ENCODE measurements around the gene ZNF485.
"Not testable (repeated sequence)": the region's sequence is repeated elsewhere in the genome, so short reads cannot be mapped to it uniquely, and the experiment has no call there.

ZNF485 gene

GRCh38 chr10:43628956-43629355 lies 22.7 kb downstream of the ZNF485 start:
- Histone ChIP-seq H3K27me3 (ENCODE audit: insufficient read depth, poor library complexity, severe bottlenecking) (no peaks in the 10 kb centered on the region), H3K36me3 (ENCODE audit: low read depth) (no peaks in the 10 kb centered on the region), H3K9me3 (ENCODE audit: severe bottlenecking) (no peaks in the 10 kb centered on the region), H3K4me3 (ENCODE audit: severe bottlenecking) (no peak overlapping the region), H3K4me1 (ENCODE audit: insufficient read depth, poor library complexity, severe bottlenecking) (no peaks in the 10 kb centered on the region), H3K27ac (ENCODE audit: poor library complexity, severe bottlenecking) (no peak overlapping the region)
- ATAC-seq (ENCODE audit: low read depth) = no peak
- no peak for TF ChIP-seq CTCF (IDR thresholded peaks at IDR 0.05; ENCODE audit: poor library complexity, severe bottlenecking)
- no peak for DNase-seq (ENCODE audit: low spot score)

- H3K27ac ChIP-seq (ENCODE audit: poor library complexity, severe bottlenecking); H3K4me3 ChIP-seq (ENCODE audit: severe bottlenecking); H3K4me1 ChIP-seq (ENCODE audit: insufficient read depth, poor library complexity, severe bottlenecking); ATAC-seq (ENCODE audit: low read depth); H3K27me3 ChIP-seq (ENCODE audit: insufficient read depth, poor library complexity, severe bottlenecking); H3K36me3 ChIP-seq (ENCODE audit: low read depth); H3K9me3 ChIP-seq (ENCODE audit: severe bottlenecking); DNase-seq (ENCODE audit: low spot score): not testable (repeated sequence)
These were observed 29.6 kb downstream of the ZNF485 start for GRCh38 chr10:43635816-43636215.

GRCh38 chr10:43640603-43641002 lies 34.4 kb downstream of the ZNF485 start:
- ATAC-seq (ENCODE audit: low read depth) (no peak), DNase-seq (ENCODE audit: low spot score) (no peak)
- Histone ChIP-seq H3K4me1 (ENCODE audit: insufficient read depth, poor library complexity, severe bottlenecking) (no peaks in the 10 kb centered on the region), H3K36me3 (ENCODE audit: low read depth) (peaks cover 19% of the 10 kb centered on the region), H3K27ac (ENCODE audit: poor library complexity, severe bottlenecking) (no peak overlapping the region), H3K9me3 (ENCODE audit: severe bottlenecking) (peaks cover 22% of the 10 kb centered on the region), H3K4me3 (ENCODE audit: severe bottlenecking) (no peak overlapping the region), H3K27me3 (ENCODE audit: insufficient read depth, poor library complexity, severe bottlenecking) (no peaks in the 10 kb centered on the region)
- no peak for TF ChIP-seq CTCF (IDR thresholded peaks at IDR 0.05; ENCODE audit: poor library complexity, severe bottlenecking)

GRCh38 chr10:43644252-43644651 lies 38.0 kb downstream of the ZNF485 start:
- H3K9me3 ChIP-seq (ENCODE audit: severe bottlenecking) = peaks cover 32% of the 10 kb centered on the region
- peaks cover 19% of the 10 kb centered on the region for H3K36me3 ChIP-seq (ENCODE audit: low read depth)
- H3K4me3 ChIP-seq (ENCODE audit: severe bottlenecking) = no peak overlapping the region
- no peak for TF ChIP-seq CTCF (IDR thresholded peaks at IDR 0.05; ENCODE audit: poor library complexity, severe bottlenecking)
- no peak overlapping the region for H3K27ac ChIP-seq (ENCODE audit: poor library complexity, severe bottlenecking)
- no peaks in the 10 kb centered on the region for H3K27me3 ChIP-seq (ENCODE audit: insufficient read depth, poor library complexity, severe bottlenecking)
- DNase-seq (ENCODE audit: low spot score) (no peak), ATAC-seq (ENCODE audit: low read depth) (no peak)
- no peaks in the 10 kb centered on the region for H3K4me1 ChIP-seq (ENCODE audit: insufficient read depth, poor library complexity, severe bottlenecking)

- H3K4me1 ChIP-seq (ENCODE audit: insufficient read depth, poor library complexity, severe bottlenecking) = no peaks in the 10 kb centered on the region
- peaks cover 32% of the 10 kb centered on the region for H3K9me3 ChIP-seq (ENCODE audit: severe bottlenecking)
- ATAC-seq (ENCODE audit: low read depth) = no peak
- no peak for TF ChIP-seq CTCF (IDR thresholded peaks at IDR 0.05; ENCODE audit: poor library complexity, severe bottlenecking)
- H3K36me3 ChIP-seq (ENCODE audit: low read depth) = peaks cover 19% of the 10 kb centered on the region
- no peaks in the 10 kb centered on the region for H3K27me3 ChIP-seq (ENCODE audit: insufficient read depth, poor library complexity, severe bottlenecking)
- H3K4me3 ChIP-seq (ENCODE audit: severe bottlenecking) = no peak overlapping the region
- DNase-seq (ENCODE audit: low spot score) = no peak
- H3K27ac ChIP-seq (ENCODE audit: poor library complexity, severe bottlenecking) = no peak overlapping the region
These were observed 39.6 kb downstream of the ZNF485 start for GRCh38 chr10:43645866-43646265.
